PC-3 (cell line): ENCODE results near the gene EXTL2. TPM values are rescaled to one million over a fixed set of nuclear protein-coding genes. Genes with fewer than 3 reads are reported as not detected.
"Not testable (repeated sequence)": the region's sequence is repeated elsewhere in the genome, so short reads cannot be mapped to it uniquely, and the experiment has no call there.

Source experiments
- ATAC-seq: fragments of 200-7000 bp; cut with Tn5 transposase; 2 replicates; pipeline ENCODE4 v1.9.1; 2020; ENCODE audit warnings: mild to moderate bottlenecking, moderate library complexity
- BruUV-seq: library from RNA; stranded (reverse); fragments of 400-500 nt; replicated peaks from 2 replicates; lab custom pipeline; 2021; lab: Mats Ljungman, UMichigan
- CTCF ChIA-PET: fragments of 300-600 bp; sonication (Branson Sonifier 250); formaldehyde crosslinking; loops from one replicate; lab custom pipeline; 2022; ENCODE audit warnings: antibody characterized with exemption; lab: Charles Lee
- POLR2A ChIA-PET: fragments of 300-600 bp; sonication (Branson Sonifier 250); formaldehyde crosslinking; loops from one replicate; lab custom pipeline; 2022; ENCODE audit warnings: antibody characterized with exemption; ENCODE audit not compliant: unreplicated experiment; lab: Charles Lee
- DNase-seq: peaks from one replicate; pipeline ENCODE4 v3.0.0-alpha.2; 2015
- H2AFZ ChIP-seq: fragments of 300-600 bp; sonication (generic); 2 replicates; pipeline ENCODE4 v1.6.0; 2016; ENCODE audit warnings: antibody characterized with exemption, low read length
- H3F3A ChIP-seq: fragments of 300-600 bp; sonication (generic); one replicate; pipeline ENCODE4 v1.6.0; 2017; ENCODE audit warnings: antibody characterized with exemption, low read length, control low read depth, mild to moderate bottlenecking; ENCODE audit not compliant: unreplicated experiment
- H3K27ac ChIP-seq: fragments of 300-600 bp; sonication (generic); 2 replicates; pipeline ENCODE4 v1.5.1; 2016; ENCODE audit warnings: mild to moderate bottlenecking, low read length
- H3K27me3 ChIP-seq: fragments of 300-600 bp; sonication (generic); 2 replicates; pipeline ENCODE4 v1.6.1; 2016; ENCODE audit warnings: low read length, mixed read lengths
- H3K36me3 ChIP-seq: fragments of 300-600 bp; sonication (generic); 2 replicates; pipeline ENCODE4 v1.6.1; 2016; ENCODE audit warnings: low read depth, mixed run types, low read length, mixed read lengths
- H3K4me1 ChIP-seq: fragments of 300-600 bp; sonication (generic); 2 replicates; pipeline ENCODE4 v1.5.1; 2016; ENCODE audit warnings: low read length; ENCODE audit not compliant: insufficient read depth
- H3K4me2 ChIP-seq: fragments of 300-600 bp; sonication (generic); 2 replicates; pipeline ENCODE4 v1.6.0; 2016; ENCODE audit warnings: low read length
- H3K4me3 ChIP-seq: fragments of 300-600 bp; sonication (generic); 2 replicates; pipeline ENCODE4 v1.5.1; 2016; ENCODE audit warnings: mild to moderate bottlenecking, low read length, mixed read lengths
- H3K79me2 ChIP-seq: fragments of 300-600 bp; sonication (generic); 2 replicates; pipeline ENCODE4 v1.6.1; 2017; ENCODE audit warnings: low read length, mixed read lengths
- H3K9ac ChIP-seq: fragments of 300-600 bp; sonication (generic); 2 replicates; pipeline ENCODE4 v1.6.0; 2016; ENCODE audit warnings: mild to moderate bottlenecking, low read length
- H3K9me2 ChIP-seq: fragments of 300-600 bp; sonication (generic); replicated peaks from 2 replicates; pipeline ENCODE4 v1.6.1; 2016; ENCODE audit warnings: mixed run types, low read length, mixed read lengths
- H3K9me3 ChIP-seq: fragments of 300-600 bp; sonication (generic); 2 replicates; pipeline ENCODE4 v1.6.1; 2016; ENCODE audit warnings: low read length, mixed read lengths
- H4K20me1 ChIP-seq: fragments of 300-600 bp; sonication (generic); 2 replicates; pipeline ENCODE4 v1.6.1; 2016; ENCODE audit warnings: low read length, mixed read lengths
- CTCF ChIP-seq: fragments of 300-600 bp; sonication (generic); conservative IDR thresholded peaks from 2 replicates; pipeline ENCODE4 v1.5.1; 2017; ENCODE audit warnings: antibody characterized with exemption, low read depth, mild to moderate bottlenecking, low read length
- EZH2 ChIP-seq: fragments of 300-600 bp; sonication (generic); IDR thresholded peaks from one replicate; pipeline ENCODE4 v1.6.1; 2017; ENCODE audit warnings: antibody characterized with exemption, mild to moderate bottlenecking, low read length; ENCODE audit not compliant: unreplicated experiment
- EZH2phosphoT487 ChIP-seq: fragments of 300-600 bp; sonication (generic); IDR thresholded peaks from 2 replicates; pipeline ENCODE4 v1.6.1; 2018; ENCODE audit warnings: mild to moderate bottlenecking, antibody characterized with exemption, low read length, borderline replicate concordance
- intact Hi-C: fragments of 100-400 bp; cut with micrococcal nuclease; formaldehyde crosslinking; loops from 2 replicates; pipeline ENCODE4 v1.9.0; 2023
- total RNA-seq: library from RNA; depleted of rRNA; stranded (reverse); fragments of >200 nt; gene quantifications from 2 replicates; pipeline ENCODE4 v1.2.3, GENCODE V29; 2014; rRNA removed

The EXTL2 gene
- total RNA-seq, 1 experiment from 2014 or later, result 7.5 TPM

GRCh38 chr1:100832694-100833428 is 61.8 kb downstream of the EXTL2 start:
- H3K4me2 ChIP-seq, result no peak overlapping the region
- no peaks in the 10 kb centered on the region for H4K20me1 ChIP-seq
- CTCF ChIA-PET, result no interaction called here
- POLR2A ChIA-PET, result no interaction called here
- no peaks in the 10 kb centered on the region for H3K27me3 ChIP-seq
- no peaks in the 10 kb centered on the region for H3K9me3 ChIP-seq
- intact Hi-C loops, result no loop called here
- ATAC-seq (no peak), DNase-seq (no peak)
- H3K9ac ChIP-seq, result no peak overlapping the region
- H3K9me2 ChIP-seq, result no peaks in the 10 kb centered on the region
- TF ChIP-seq CTCF (no peak), EZH2 (no peak), EZH2phosphoT487 (no peak)
- H2AFZ ChIP-seq, result no peak overlapping the region
- no peak overlapping the region for H3K27ac ChIP-seq
- no TSS peak for BruUV-seq
- no peaks in the 10 kb centered on the region for H3F3A ChIP-seq
- no peaks in the 10 kb centered on the region for H3K4me1 ChIP-seq
- no peaks in the 10 kb centered on the region for H3K36me3 ChIP-seq
- H3K4me3 ChIP-seq, result no peak overlapping the region
- no peaks in the 10 kb centered on the region for H3K79me2 ChIP-seq

GRCh38 chr1:100825666-100826065 is 69.0 kb downstream of the EXTL2 start:
- H3K36me3 ChIP-seq, BruUV-seq, H3K4me3 ChIP-seq, H3K4me2 ChIP-seq, H3F3A ChIP-seq, H3K79me2 ChIP-seq, intact Hi-C loops, H3K27ac ChIP-seq, DNase-seq, H2AFZ ChIP-seq, H4K20me1 ChIP-seq, H3K9me3 ChIP-seq, ATAC-seq, POLR2A ChIA-PET, H3K9ac ChIP-seq, H3K27me3 ChIP-seq, H3K4me1 ChIP-seq, CTCF ChIA-PET, H3K9me2 ChIP-seq: not testable (repeated sequence)

Other genes starting within 250 kb of the EXTL2 start
- gene VCAM1, start 175.1 kb downstream of the EXTL2 start, total RNA-seq, result not detected in 2 replicates
- gene SLC30A7, start 1.2 kb upstream of the EXTL2 start, total RNA-seq, result 20.4 and 24.0 TPM in 2 replicates
- gene DPH5, start 130.9 kb upstream of the EXTL2 start, total RNA-seq, result 24.9 and 32.8 TPM in 2 replicates